SK-N-SH (cell line): ENCODE results near the gene NXPE3.

Experiments used
- CHD2 ChIP-seq: fragments of 150-350 bp; IDR thresholded peaks from 2 replicates; pipeline ENCODE4 v1.6.1; 2018; ENCODE audit warnings: low read length; ENCODE audit not compliant: partially characterized antibody
- CTCF ChIP-seq: fragments of 200-600 bp; sonication (generic); IDR thresholded peaks from 2 replicates; pipeline ENCODE4 v1.6.1; 2017; ENCODE audit warnings: antibody characterized with exemption, mild to moderate bottlenecking, moderate library complexity
- ELF1 ChIP-seq: IDR thresholded peaks from 2 replicates; pipeline ENCODE4 v1.4.0; 2012
- EP300 ChIP-seq, 2 experiments: IDR thresholded peaks; 2 replicates each; pipeline versions ENCODE4 v1.4.0 to v1.6.1; 2012; ENCODE audit warnings: borderline replicate concordance in 1 of 2, low read depth in 1 of 2, low read length in 1 of 2
- GATA2 ChIP-seq: sonication (generic); formaldehyde crosslinking; IDR thresholded peaks from 2 replicates; pipeline ENCODE4 v1.5.0; 2020; ENCODE audit warnings: mild to moderate bottlenecking, missing genetic modification reagents
- JUND ChIP-seq: IDR thresholded peaks from 2 replicates; pipeline ENCODE4 v1.4.0; 2012
- NRF1 ChIP-seq: IDR thresholded peaks from 2 replicates; pipeline ENCODE4 v1.6.1; 2012; ENCODE audit warnings: low read depth, mild to moderate bottlenecking, low read length
- POLR2AphosphoS5 ChIP-seq: IDR thresholded peaks from 2 replicates; pipeline ENCODE4 v1.6.1; 2012; ENCODE audit warnings: low read depth, low read length
- SIN3A ChIP-seq: IDR thresholded peaks from 2 replicates; pipeline ENCODE4 v1.6.1; 2012; ENCODE audit warnings: low read depth, mild to moderate bottlenecking, low read length, moderate library complexity, borderline replicate concordance
- TCF12 ChIP-seq: IDR thresholded peaks from 2 replicates; pipeline ENCODE4 v1.4.0; 2012
- YY1 ChIP-seq: IDR thresholded peaks from 2 replicates; pipeline ENCODE4 v1.4.0; 2012; ENCODE audit warnings: low read depth, mild to moderate bottlenecking

DNA sequence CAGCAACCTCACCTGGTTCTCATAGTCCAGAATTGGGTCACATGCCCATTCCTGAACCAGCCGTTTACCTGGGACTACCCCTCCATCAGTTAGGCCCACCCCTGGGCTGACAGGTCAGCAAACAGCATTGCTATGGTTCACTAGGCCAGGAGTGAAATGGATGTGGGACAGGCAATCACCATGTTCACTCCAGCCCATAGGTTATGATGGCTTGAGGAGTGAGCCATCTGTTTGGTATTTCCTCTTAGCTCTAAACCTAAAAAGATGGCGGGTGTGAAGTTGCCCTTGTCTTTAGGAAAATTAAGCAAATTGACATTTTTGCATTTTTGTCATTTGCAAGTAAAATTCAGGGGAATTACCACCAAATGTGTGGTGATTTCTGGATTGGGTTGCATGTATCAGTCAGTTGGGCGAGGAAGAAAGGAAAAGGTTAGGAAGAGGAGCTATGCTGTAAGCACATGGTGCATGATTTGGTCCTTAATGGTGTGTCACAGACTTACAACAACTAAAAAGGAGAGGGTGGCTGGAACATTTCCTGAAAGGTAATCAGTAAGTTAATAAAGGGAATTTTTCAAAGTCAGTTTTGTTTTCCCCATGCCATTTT is 17.2 kb downstream of the NXPE3 start:
- no peak for TF ChIP-seq POLR2AphosphoS5
- TF ChIP-seq JUND, result no peak
- no peak for TF ChIP-seq GATA2 (CRISPR knock-in tag)
- no peak for TF ChIP-seq CTCF
- no peak for TF ChIP-seq YY1
- no peak for TF ChIP-seq NRF1
- no peak for TF ChIP-seq ELF1
- no peak for TF ChIP-seq EP300 (IDR thresholded peaks at IDR 0.05; ENCODE audit: borderline replicate concordance in 1 of 2, low read depth in 1 of 2, low read length in 1 of 2)
- no peak for TF ChIP-seq TCF12
- TF ChIP-seq CHD2, result no peak
- no peak for TF ChIP-seq SIN3A
